Left forelimb (tissue), 1 donor: Measurements from ENCODE around the gene ADAMTS9.

Source experiments
- DNase-seq: peaks from one replicate; pipeline ENCODE4 v3.0.0-alpha.2; 2018; ENCODE audit warnings: low spot score

The ADAMTS9 gene

GRCh38 chr3:64620020-64620419 lies 67.8 kb downstream of the ADAMTS9 start:
- no peak for DNase-seq

- no peak for DNase-seq
Observed at GRCh38 chr3:64619216-64619615, 68.6 kb downstream of the ADAMTS9 start.

- no peak for DNase-seq
Observed at GRCh38 chr3:64617610-64618009, 70.2 kb downstream of the ADAMTS9 start.

GRCh38 chr3:64616953-64617352 lies 70.8 kb downstream of the ADAMTS9 start:
- DNase-seq, result no peak

GRCh38 chr3:64612916-64613526 lies 74.8 kb downstream of the ADAMTS9 start:
- DNase-seq, result no peak

GRCh38 chr3:64612082-64612860 lies 75.5 kb downstream of the ADAMTS9 start:
- DNase-seq, result no peak

- DNase-seq, result no peak
Observed at GRCh38 chr3:64608741-64609140, 79.1 kb downstream of the ADAMTS9 start.

- DNase-seq, result no peak
Observed at GRCh38 chr3:64607032-64607551, 80.7 kb downstream of the ADAMTS9 start.

- no peak for DNase-seq
Observed at GRCh38 chr3:64604313-64604712, 83.5 kb downstream of the ADAMTS9 start.

GRCh38 chr3:64601824-64602223 lies 86.0 kb downstream of the ADAMTS9 start:
- no peak for DNase-seq

GRCh38 chr3:64600246-64600950 lies 87.4 kb downstream of the ADAMTS9 start:
- no peak for DNase-seq

GRCh38 chr3:64599651-64600050 lies 88.1 kb downstream of the ADAMTS9 start:
- DNase-seq, result no peak

GRCh38 chr3:64595253-64595694 lies 92.5 kb downstream of the ADAMTS9 start:
- peak; percentile 76 for DNase-seq

GRCh38 chr3:64594134-64594533 lies 93.7 kb downstream of the ADAMTS9 start:
- DNase-seq, result no peak

- no peak for DNase-seq
Observed at GRCh38 chr3:64593350-64593749, 94.5 kb downstream of the ADAMTS9 start.

- DNase-seq, result no peak
Observed at GRCh38 chr3:64591615-64592014, 96.2 kb downstream of the ADAMTS9 start.

GRCh38 chr3:64588380-64588779 lies 99.4 kb downstream of the ADAMTS9 start:
- no peak for DNase-seq

- DNase-seq, result no peak
Observed at GRCh38 chr3:64586952-64587351, 100.8 kb downstream of the ADAMTS9 start.

GRCh38 chr3:64584179-64584578 lies 103.6 kb downstream of the ADAMTS9 start:
- no peak for DNase-seq

- no peak for DNase-seq
Observed at GRCh38 chr3:64578797-64579196, 109.0 kb downstream of the ADAMTS9 start.

- no peak for DNase-seq
Observed at GRCh38 chr3:64578062-64578770, 109.6 kb downstream of the ADAMTS9 start.

- DNase-seq, result no peak
Observed at GRCh38 chr3:64576211-64576775, 111.5 kb downstream of the ADAMTS9 start.
